ENCODE results near the gene GBP5. TPM values are rescaled to one million over a fixed set of nuclear protein-coding genes. Genes with fewer than 3 reads are reported as not detected.

GBP5 gene
- total RNA-seq, 1 donor from 2014 or later: 9.6 TPM

DNA sequence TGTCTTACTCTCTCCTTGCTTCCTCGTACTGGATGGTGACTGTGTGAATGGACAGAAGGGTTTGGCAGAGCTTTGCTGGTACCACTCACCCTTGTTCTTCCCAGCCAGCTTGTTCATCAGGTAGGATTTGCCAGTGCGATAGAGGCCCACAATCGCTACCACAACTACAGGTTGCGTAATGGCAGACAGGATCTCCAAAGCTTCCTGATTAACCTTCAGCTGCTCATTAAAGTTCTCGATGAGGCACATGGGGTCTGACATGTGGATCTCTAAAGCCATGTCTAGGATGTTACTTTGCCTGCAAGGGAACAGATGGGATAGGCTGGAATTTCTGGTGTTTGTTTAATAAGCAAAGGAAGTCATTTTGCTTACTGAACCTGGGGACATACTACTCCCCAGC lies 3.4 kb downstream of the GBP5 start:
- Histone ChIP-seq H3K27me3 (ENCODE audit: low read depth) (no peaks in the 10 kb centered on the region), H3K4me3 (no peak overlapping the region), H3K9me3 (no peaks in the 10 kb centered on the region), H3K4me1 (peaks cover 13% of the 10 kb centered on the region), H3K27ac (no peak overlapping the region), H3K36me3 (peaks cover 4% of the 10 kb centered on the region)
- TF ChIP-seq, protein P1, sequence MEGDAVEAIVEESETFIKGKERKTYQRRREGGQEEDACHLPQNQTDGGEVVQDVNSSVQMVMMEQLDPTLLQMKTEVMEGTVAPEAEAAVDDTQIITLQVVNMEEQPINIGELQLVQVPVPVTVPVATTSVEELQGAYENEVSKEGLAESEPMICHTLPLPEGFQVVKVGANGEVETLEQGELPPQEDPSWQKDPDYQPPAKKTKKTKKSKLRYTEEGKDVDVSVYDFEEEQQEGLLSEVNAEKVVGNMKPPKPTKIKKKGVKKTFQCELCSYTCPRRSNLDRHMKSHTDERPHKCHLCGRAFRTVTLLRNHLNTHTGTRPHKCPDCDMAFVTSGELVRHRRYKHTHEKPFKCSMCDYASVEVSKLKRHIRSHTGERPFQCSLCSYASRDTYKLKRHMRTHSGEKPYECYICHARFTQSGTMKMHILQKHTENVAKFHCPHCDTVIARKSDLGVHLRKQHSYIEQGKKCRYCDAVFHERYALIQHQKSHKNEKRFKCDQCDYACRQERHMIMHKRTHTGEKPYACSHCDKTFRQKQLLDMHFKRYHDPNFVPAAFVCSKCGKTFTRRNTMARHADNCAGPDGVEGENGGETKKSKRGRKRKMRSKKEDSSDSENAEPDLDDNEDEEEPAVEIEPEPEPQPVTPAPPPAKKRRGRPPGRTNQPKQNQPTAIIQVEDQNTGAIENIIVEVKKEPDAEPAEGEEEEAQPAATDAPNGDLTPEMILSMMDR (IDR thresholded peaks at IDR 0.05): no peak
- DNase-seq (no peak), ATAC-seq (no peak)
- intact Hi-C loops (cut with DNase I): no loop called here

DNA sequence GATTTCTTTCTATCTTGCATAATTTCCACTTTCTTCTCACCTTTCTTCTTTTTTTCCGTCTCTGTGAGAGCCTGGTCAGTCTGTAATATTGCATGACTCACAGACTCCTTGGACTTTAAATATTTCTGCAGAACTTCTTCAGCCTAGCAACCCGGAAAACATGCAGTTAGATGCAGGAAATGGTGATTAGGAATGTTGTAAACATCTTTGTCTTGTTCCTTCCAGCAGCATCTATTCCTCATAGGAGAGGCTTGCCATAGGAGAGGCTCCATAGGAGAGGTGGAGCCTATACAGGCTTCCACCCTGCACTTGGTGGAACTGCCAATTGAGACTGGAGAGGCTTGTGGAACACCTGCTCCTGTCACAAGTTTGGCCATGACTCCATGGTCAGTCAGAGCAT lies 10.0 kb downstream of the GBP5 start:
- TF ChIP-seq, protein P1 (IDR thresholded peaks at IDR 0.05): no peak
- peaks cover 14% of the 10 kb centered on the region for H3K36me3 ChIP-seq
- no peaks in the 10 kb centered on the region for H3K9me3 ChIP-seq
- H3K27me3 ChIP-seq (ENCODE audit: low read depth): no peaks in the 10 kb centered on the region
- peak overlapping the region; percentile 33 for H3K4me3 ChIP-seq
- intact Hi-C loops (cut with DNase I): no loop called here
- peak overlapping the region; percentile 73 for H3K27ac ChIP-seq
- H3K4me1 ChIP-seq: peaks cover 26% of the 10 kb centered on the region
- peak; percentile 23 to 42 for ATAC-seq
- DNase-seq: no peak

DNA sequence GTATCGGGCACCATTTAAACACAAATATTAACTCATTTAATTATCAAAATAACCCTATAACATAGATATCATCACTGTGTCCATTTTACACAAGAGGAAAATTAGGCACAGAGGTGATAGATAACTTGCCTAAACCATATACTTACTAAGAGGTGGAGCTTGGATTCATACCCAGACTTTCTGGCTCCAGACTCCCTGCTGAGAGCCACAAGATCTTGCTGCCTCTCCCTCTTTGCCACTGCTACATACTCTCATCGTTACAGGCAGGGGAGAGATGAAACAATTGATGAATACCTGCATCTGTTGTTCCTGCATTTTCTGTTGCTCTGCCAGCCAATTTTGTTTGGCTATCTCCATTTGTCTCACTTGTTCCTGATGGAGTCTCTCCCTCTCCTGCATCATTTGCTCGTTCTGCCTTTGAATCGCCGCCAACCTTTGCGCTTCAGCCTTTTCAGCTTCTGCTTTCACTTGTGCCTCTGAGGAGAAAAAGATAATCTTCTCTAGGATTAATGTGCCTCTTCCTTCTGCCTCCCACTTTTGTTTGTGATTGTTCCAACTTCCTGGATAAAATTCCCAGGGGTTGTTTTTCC lies 10.6 kb downstream of the GBP5 start:
- intact Hi-C loops (cut with DNase I): no loop called here
- peak overlapping the region; percentile 73 for H3K27ac ChIP-seq
- ATAC-seq (peak in 1 of 2 donors; percentile 19), DNase-seq (no peak)
- no peaks in the 10 kb centered on the region for H3K27me3 ChIP-seq (ENCODE audit: low read depth)
- H3K4me3 ChIP-seq: peak overlapping the region; percentile 33
- peaks cover 26% of the 10 kb centered on the region for H3K4me1 ChIP-seq
- no peaks in the 10 kb centered on the region for H3K9me3 ChIP-seq
- peaks cover 14% of the 10 kb centered on the region for H3K36me3 ChIP-seq
- TF ChIP-seq, protein P1 (IDR thresholded peaks at IDR 0.05): no peak

DNA sequence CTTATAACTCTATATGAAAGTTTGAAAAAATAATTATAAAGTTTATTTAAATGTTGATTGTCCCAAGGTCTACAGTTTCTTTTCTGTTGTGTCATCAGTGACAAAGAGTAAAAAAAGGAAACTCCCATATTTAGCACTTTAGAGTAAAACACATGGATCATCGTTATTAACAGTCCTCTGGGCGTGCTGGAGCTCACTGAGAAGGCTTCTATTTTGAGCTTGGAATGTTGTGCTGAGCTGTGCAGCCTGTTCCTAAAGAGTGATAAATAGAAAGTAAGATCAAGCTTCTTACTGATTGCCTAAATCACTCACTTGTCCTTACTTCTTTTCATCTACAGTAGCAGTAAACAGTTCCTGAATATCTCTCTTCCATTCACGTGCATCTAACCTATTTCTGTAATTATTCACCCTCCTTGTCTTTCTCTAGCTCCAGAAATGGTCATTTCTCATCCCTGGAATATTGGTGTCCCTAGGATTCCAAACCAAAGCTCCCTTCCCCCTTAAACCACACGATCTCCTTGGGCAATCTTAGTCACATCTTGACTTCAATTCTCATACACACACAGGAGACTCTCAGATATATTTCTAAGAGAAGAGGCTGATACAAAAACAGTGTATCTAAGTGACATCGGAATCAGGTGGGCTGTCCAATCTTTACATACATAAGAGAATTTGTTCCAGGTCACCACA lies 11.9 kb downstream of the GBP5 start:
- Histone ChIP-seq H3K36me3 (peaks cover 14% of the 10 kb centered on the region), H3K4me1 (peaks cover 26% of the 10 kb centered on the region), H3K4me3 (no peak overlapping the region), H3K27ac (peak overlapping the region; percentile 73), H3K27me3 (ENCODE audit: low read depth) (no peaks in the 10 kb centered on the region), H3K9me3 (no peaks in the 10 kb centered on the region)
- TF ChIP-seq, protein P1 (IDR thresholded peaks at IDR 0.05): no peak
- intact Hi-C loops (cut with DNase I): no loop called here
- no peak for DNase-seq
- ATAC-seq: peak; percentile 37 to 44

DNA sequence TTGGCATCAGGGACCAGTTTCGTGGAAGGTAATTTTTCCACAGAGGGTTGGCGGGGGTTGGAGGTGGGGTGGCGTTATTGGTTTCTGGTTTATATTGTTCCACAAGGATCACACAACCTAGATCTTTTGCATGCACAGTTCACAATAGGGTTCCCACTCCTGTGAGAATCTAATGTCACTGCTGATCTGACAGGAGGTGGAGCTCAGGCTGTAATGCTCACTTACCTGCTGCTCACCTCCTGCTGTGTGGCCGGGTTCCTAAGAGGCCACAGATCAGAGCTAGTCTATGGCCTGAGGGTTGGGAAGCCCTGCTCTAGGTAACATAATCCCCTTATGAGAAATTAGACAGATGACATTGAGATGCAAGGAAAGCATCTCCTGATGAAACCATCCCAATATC lies 12.6 kb downstream of the GBP5 start:
- no peak overlapping the region for H3K27ac ChIP-seq
- peaks cover 14% of the 10 kb centered on the region for H3K36me3 ChIP-seq
- no peaks in the 10 kb centered on the region for H3K27me3 ChIP-seq (ENCODE audit: low read depth)
- no peaks in the 10 kb centered on the region for H3K9me3 ChIP-seq
- H3K4me1 ChIP-seq: peaks cover 26% of the 10 kb centered on the region
- intact Hi-C loops (cut with DNase I): no loop called here
- DNase-seq (no peak), ATAC-seq (peak in 1 of 2 donors; percentile 7)
- TF ChIP-seq, protein P1 (IDR thresholded peaks at IDR 0.05): no peak
- no peak overlapping the region for H3K4me3 ChIP-seq

Data from lower lobe of right lung (tissue), 2 donors.